Right lobe of liver (tissue), 4 donors: ENCODE results near the gene MAML3.

Source experiments
- CTCF ChIP-seq, 4 donors: fragments of 200-600 bp in 3 of 4; fragments of 450-650 bp in 1 of 4; IDR thresholded peaks; one replicate each; pipeline versions ENCODE4 v1.5.1 to v1.8.0; 2016 to 2022; ENCODE audit warnings: antibody characterized with exemption in 4 of 4, mild to moderate bottlenecking in 2 of 4
- POLR2A ChIP-seq: fragments of 450-650 bp; IDR thresholded peaks from one replicate; pipeline ENCODE4 v1.6.1; 2017; ENCODE audit warnings: antibody characterized with exemption, mild to moderate bottlenecking
- donor health status: DM: no; HTN: no; CAD: no.
- donor health status: DM: no; HTN: no; CAD: no.
- donor health status: DM: no; HTN: yes; CAD: no.

- TF ChIP-seq POLR2A (no peak), CTCF (IDR thresholded peaks at IDR 0.05) (no peak)
Observed at GRCh38 chr4:139825523-139826014, 328.4 kb downstream of the MAML3 start.
